Neutrophil (primary cell): ENCODE data around the gene NOCT.
"Not testable (repeated sequence)": the region's sequence is repeated elsewhere in the genome, so short reads cannot be mapped to it uniquely, and the experiment has no call there.

Experiments
- H3K27ac ChIP-seq: fragments of 200-600 bp; sonication (generic); 2 replicates; pipeline ENCODE4 v1.5.1; 2016; ENCODE audit warnings: mild to moderate bottlenecking, moderate library complexity
- H3K27me3 ChIP-seq: fragments of 200-600 bp; sonication (generic); 2 replicates; pipeline ENCODE4 v1.6.0; 2016; ENCODE audit warnings: mild to moderate bottlenecking
- H3K36me3 ChIP-seq: fragments of 200-600 bp; sonication (generic); 2 replicates; pipeline ENCODE4 v1.5.1; 2017
- H3K4me1 ChIP-seq, 2 experiments: fragments of 200-600 bp in 1 of 2; sonication (generic) in 1 of 2; 1 replicate in 1 of 2; 2 replicates in 1 of 2; pipeline versions ENCODE4 v1.5.1 to v1.6.1; 2013 to 2016; ENCODE audit warnings: low read depth in 1 of 2, low read length in 1 of 2, mild to moderate bottlenecking in 1 of 2, moderate library complexity in 1 of 2; ENCODE audit not compliant: control insufficient read depth in 1 of 2, insufficient read depth in 1 of 2
- H3K4me3 ChIP-seq, 2 experiments: fragments of 200-600 bp in 1 of 2; sonication (generic) in 1 of 2; 1 replicate in 1 of 2; 2 replicates in 1 of 2; pipeline ENCODE4 v1.5.1; 2013 to 2016; ENCODE audit warnings: low read depth in 1 of 2, low read length in 1 of 2, mild to moderate bottlenecking in 1 of 2, moderate library complexity in 1 of 2
- H3K9me3 ChIP-seq: fragments of 200-600 bp; sonication (generic); 2 replicates; pipeline ENCODE4 v1.5.1; 2016
- TF ChIP-seq, protein P1 (sequence below): fragments of 200-600 bp; sonication (generic); IDR thresholded peaks from 2 replicates; pipeline ENCODE4 v1.5.1; 2016; ENCODE audit warnings: antibody characterized with exemption

The NOCT gene

DNA sequence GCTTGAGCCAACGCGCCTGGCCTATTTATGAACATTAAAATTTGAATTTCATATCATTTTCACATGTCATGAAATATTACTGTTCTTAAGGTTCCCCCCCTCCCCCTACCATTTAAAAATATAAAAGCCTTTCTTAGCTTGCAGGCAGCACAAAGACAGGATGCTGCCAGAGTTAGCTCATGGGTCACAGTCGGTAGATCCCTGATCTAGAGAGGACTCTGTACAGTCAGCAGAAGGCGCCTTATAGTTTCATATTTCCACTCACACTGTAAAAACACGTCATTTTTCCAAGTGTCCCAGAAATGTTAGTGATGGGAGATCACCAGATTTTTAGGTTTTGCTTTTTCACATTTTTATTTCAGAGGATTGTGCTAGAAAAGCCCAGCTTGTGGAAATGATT lies 12.2 kb downstream of the NOCT start:
- Histone ChIP-seq H3K36me3 (peaks cover 6% of the 10 kb centered on the region), H3K9me3 (no peaks in the 10 kb centered on the region), H3K27me3 (no peaks in the 10 kb centered on the region), H3K4me1 (peaks cover 42 to 56% of the 10 kb centered on the region in 2 experiments), H3K4me3 (no peak overlapping the region), H3K27ac (peak overlapping the region; percentile 68)
- TF ChIP-seq, protein P1, sequence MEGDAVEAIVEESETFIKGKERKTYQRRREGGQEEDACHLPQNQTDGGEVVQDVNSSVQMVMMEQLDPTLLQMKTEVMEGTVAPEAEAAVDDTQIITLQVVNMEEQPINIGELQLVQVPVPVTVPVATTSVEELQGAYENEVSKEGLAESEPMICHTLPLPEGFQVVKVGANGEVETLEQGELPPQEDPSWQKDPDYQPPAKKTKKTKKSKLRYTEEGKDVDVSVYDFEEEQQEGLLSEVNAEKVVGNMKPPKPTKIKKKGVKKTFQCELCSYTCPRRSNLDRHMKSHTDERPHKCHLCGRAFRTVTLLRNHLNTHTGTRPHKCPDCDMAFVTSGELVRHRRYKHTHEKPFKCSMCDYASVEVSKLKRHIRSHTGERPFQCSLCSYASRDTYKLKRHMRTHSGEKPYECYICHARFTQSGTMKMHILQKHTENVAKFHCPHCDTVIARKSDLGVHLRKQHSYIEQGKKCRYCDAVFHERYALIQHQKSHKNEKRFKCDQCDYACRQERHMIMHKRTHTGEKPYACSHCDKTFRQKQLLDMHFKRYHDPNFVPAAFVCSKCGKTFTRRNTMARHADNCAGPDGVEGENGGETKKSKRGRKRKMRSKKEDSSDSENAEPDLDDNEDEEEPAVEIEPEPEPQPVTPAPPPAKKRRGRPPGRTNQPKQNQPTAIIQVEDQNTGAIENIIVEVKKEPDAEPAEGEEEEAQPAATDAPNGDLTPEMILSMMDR: no peak

DNA sequence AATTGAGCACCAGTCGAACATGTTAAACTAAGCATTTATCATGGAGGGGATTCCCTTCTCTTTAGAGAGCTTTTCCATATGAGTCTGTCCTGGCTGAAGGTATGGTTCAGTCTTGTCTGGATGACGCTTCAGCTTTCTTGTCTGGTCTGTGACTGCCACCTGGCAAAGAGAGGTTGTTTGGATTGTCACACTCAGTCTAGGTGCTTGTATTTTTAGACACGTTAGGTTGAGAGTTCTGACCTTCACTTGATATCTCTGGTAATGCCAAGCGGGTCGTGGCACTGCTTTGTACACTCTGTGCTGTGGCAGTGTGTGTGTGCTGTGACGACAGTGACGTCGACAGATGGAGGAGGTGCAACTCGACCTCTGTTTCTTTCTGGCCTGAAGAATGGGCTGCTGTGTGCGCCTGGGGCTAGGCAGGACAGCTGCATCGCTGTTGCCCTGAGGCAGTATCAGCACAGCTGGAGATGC lies 12.6 kb downstream of the NOCT start:
- TF ChIP-seq, protein P1: no peak
- Histone ChIP-seq H3K27ac (peak overlapping the region; percentile 68), H3K36me3 (peaks cover 6% of the 10 kb centered on the region), H3K4me3 (no peak overlapping the region), H3K4me1 (peaks cover 42 to 58% of the 10 kb centered on the region in 2 experiments), H3K27me3 (no peaks in the 10 kb centered on the region), H3K9me3 (no peaks in the 10 kb centered on the region)

DNA sequence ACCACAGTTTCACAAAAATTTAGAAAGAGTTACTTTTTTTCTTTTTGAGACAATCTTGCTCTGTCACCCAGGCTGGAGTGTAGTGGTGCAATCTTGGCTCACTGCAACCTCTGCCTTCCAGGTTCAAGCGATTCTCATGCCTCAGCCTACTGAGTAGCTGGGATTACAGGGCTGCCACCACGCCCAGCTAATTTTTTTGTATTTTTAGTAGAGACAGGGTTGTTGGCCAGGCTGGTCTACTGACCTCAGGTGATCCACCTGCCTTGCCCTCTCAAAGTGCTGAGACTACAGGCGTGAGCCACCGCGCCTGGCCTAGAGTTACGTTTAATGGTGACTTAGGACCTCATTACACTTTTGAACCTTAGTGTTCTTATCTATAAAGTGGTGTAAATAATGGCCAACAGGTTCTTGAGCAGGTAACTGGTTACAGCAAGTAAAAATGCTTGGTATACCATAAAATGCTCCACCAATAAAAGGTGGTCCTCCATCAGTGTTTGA lies 14.3 kb downstream of the NOCT start:
- H3K27ac ChIP-seq: peak overlapping the region; percentile 68
- not testable (repeated sequence) for H3K9me3 ChIP-seq, H3K27me3 ChIP-seq, H3K36me3 ChIP-seq
- peaks cover 39 to 58% of the 10 kb centered on the region in 2 experiments for H3K4me1 ChIP-seq
- peak overlapping the region in 1 of 2 experiments; percentile 8 for H3K4me3 ChIP-seq

DNA sequence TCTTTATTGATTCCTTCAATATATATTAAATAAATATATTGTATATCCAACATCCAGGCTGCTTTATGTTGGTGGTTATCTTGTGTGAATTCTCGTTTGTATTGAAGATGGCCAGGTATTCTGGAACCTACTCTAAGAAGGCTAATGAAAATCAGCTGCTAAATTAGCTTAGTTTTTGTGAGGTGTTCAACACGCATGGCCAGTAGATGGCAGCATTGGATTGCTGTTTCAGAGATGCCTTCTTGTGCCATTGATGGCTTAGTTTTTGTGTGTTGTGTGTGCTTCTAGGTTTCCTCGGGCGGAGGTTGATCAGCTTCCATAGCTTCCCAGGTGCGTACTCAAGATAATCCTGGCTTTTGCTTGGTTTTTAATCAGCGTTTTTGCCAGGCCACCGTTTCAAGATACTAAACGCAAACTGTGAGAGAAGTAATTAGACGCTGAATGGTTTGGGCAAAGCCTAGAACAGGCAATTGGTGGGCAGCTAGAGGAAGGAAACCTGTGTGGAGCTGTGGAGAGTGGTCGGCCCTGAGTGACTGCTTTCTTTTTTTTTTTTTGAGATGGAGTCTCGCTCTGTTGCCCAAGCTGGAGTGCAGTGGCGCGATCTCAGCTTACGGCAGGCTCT lies 15.1 kb downstream of the NOCT start:
- Histone ChIP-seq H3K4me3 (peak overlapping the region in 1 of 2 experiments; percentile 8), H3K9me3 (no peaks in the 10 kb centered on the region), H3K27ac (peak overlapping the region; percentile 68), H3K27me3 (no peaks in the 10 kb centered on the region), H3K4me1 (peaks cover 39 to 58% of the 10 kb centered on the region in 2 experiments), H3K36me3 (peaks cover 6% of the 10 kb centered on the region)
- TF ChIP-seq, protein P1: peak; percentile 80

DNA sequence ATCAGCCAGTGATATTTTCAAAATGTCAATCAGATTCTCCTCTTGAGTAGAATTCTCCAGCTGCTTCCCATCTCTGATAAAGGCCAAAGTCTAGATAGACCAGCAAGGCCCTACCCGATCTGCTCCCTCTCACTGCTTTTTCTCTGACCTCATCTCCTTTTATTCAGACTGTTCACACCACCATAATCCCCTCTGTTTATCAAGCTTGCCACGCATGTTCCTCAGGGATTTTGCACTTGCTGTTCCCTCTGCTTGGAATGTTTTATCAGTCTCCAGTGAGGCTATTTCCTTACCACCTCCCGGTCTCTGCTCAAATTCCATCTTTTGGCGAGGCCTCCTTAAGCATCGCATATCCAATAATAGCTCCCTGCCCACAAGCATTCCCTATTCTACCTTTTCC lies 20.1 kb downstream of the NOCT start:
- H3K27me3 ChIP-seq: no peaks in the 10 kb centered on the region
- H3K4me3 ChIP-seq: no peak overlapping the region
- H3K27ac ChIP-seq: peak overlapping the region; percentile 45
- peaks cover 25 to 32% of the 10 kb centered on the region in 2 experiments for H3K4me1 ChIP-seq
- H3K36me3 ChIP-seq: peaks cover 12% of the 10 kb centered on the region
- TF ChIP-seq, protein P1: no peak
- no peaks in the 10 kb centered on the region for H3K9me3 ChIP-seq

DNA sequence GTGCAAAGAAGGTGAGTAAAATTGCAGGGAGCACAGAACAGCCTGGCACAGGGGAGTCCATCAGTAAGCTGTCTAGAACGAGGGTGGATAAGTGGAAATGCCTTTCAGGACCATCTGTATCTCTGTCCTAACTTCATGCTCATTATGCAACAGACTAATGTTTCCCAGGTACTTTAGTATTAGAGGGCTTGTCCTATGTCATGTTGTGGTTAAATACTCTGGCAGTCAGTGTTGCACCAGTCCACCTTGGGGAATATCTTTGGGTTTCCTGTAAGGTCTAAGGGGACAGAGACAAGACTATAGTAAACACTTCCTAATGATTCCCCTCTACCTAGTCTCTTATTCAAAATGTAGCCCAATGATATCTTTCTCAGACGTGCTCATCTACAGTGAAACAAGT lies 21.3 kb downstream of the NOCT start:
- Histone ChIP-seq H3K36me3 (peaks cover 12% of the 10 kb centered on the region), H3K4me1 (peaks cover 13 to 20% of the 10 kb centered on the region in 2 experiments), H3K27me3 (no peaks in the 10 kb centered on the region), H3K27ac (peak overlapping the region; percentile 55), H3K9me3 (no peaks in the 10 kb centered on the region), H3K4me3 (no peak overlapping the region)
- TF ChIP-seq, protein P1: no peak
